HG03103 (cell line): Measurements from ENCODE around the gene MAP4K4.

ENCODE experiments used
- ATAC-seq: cut with Tn5 transposase; IDR thresholded peaks from one replicate; pipeline ENCODE4 v1.9.1; 2021; ENCODE audit warnings: low read depth; ENCODE audit not compliant: unreplicated experiment

MAP4K4 gene

GRCh38 chr2:101697124-101698013, at the start of gene MAP4K4:
Gene MAP4K4, plus strand, starts transcription at chr2:101697707. Its CDS starts 374 bp downstream, at chr2:101698081.
- no peak for ATAC-seq

GRCh38 chr2:101653469-101653868, 44.0 kb upstream of the MAP4K4 start:
- no peak for ATAC-seq

GRCh38 chr2:101655702-101656422, 41.6 kb upstream of the MAP4K4 start:
- ATAC-seq: no peak

GRCh38 chr2:101657787-101658186, 39.7 kb upstream of the MAP4K4 start:
- ATAC-seq: no peak

- no peak for ATAC-seq
These were observed 39.1 kb upstream of the MAP4K4 start for GRCh38 chr2:101658387-101658786.

GRCh38 chr2:101665312-101665711, 32.2 kb upstream of the MAP4K4 start:
- no peak for ATAC-seq

GRCh38 chr2:101667823-101668222, 29.7 kb upstream of the MAP4K4 start:
- ATAC-seq: no peak

- ATAC-seq: no peak
These were observed 25.5 kb upstream of the MAP4K4 start for GRCh38 chr2:101672047-101672446.

GRCh38 chr2:101673920-101674319, 23.6 kb upstream of the MAP4K4 start:
- no peak for ATAC-seq

- no peak for ATAC-seq
These were observed 22.0 kb upstream of the MAP4K4 start for GRCh38 chr2:101675512-101675911.

GRCh38 chr2:101676674-101677073, 20.8 kb upstream of the MAP4K4 start:
- no peak for ATAC-seq

GRCh38 chr2:101677658-101678057, 19.8 kb upstream of the MAP4K4 start:
- no peak for ATAC-seq

- ATAC-seq: no peak
These were observed 19.1 kb upstream of the MAP4K4 start for GRCh38 chr2:101678379-101678778.

- ATAC-seq: no peak
These were observed 18.3 kb upstream of the MAP4K4 start for GRCh38 chr2:101679037-101679726.

GRCh38 chr2:101679801-101680487, 17.6 kb upstream of the MAP4K4 start:
- ATAC-seq: no peak

- ATAC-seq: no peak
These were observed 15.2 kb upstream of the MAP4K4 start for GRCh38 chr2:101682311-101682710.

- ATAC-seq: no peak
These were observed 13.2 kb upstream of the MAP4K4 start for GRCh38 chr2:101684313-101684712.

- ATAC-seq: no peak
These were observed 9.2 kb upstream of the MAP4K4 start for GRCh38 chr2:101688261-101688660.

GRCh38 chr2:101689114-101689825, 8.2 kb upstream of the MAP4K4 start:
- ATAC-seq: no peak
